Mesendoderm (in vitro differentiated cells): ENCODE data around the gene CHRM5.
A peak's percentile ranks its signal among the peaks of the same experiment; 100 is the strongest.

ENCODE experiments used
- DNase-seq: peaks from one replicate; pipeline ENCODE4 v3.0.0; 2013
- H2AK5ac ChIP-seq: 2 replicates; pipeline ENCODE4 v1.6.1; 2013; ENCODE audit warnings: low read length, inconsistent platforms
- H2BK120ac ChIP-seq: 2 replicates; pipeline ENCODE4 v1.6.1; 2013; ENCODE audit warnings: low read depth, mild to moderate bottlenecking, low read length, moderate library complexity, mixed read lengths
- H2BK15ac ChIP-seq: replicated peaks from 2 replicates; pipeline ENCODE4 v1.6.1; 2013; ENCODE audit warnings: low read depth, mild to moderate bottlenecking, moderate library complexity
- H2BK5ac ChIP-seq: 2 replicates; pipeline ENCODE4 v1.6.1; 2013; ENCODE audit warnings: low read length, inconsistent platforms
- H3K18ac ChIP-seq: 2 replicates; pipeline ENCODE4 v1.6.1; 2013; ENCODE audit warnings: mild to moderate bottlenecking, low read length, mixed read lengths
- H3K23ac ChIP-seq: one replicate; pipeline ENCODE4 v1.6.1; 2013; ENCODE audit warnings: low read length
- H3K27ac ChIP-seq: 2 replicates; pipeline ENCODE4 v1.5.1; 2013; ENCODE audit warnings: low read depth, mild to moderate bottlenecking, inconsistent platforms, low read length, moderate library complexity
- H3K27me3 ChIP-seq: 2 replicates; pipeline ENCODE4 v1.6.1; 2013; ENCODE audit warnings: low read length, control low read depth, mild to moderate bottlenecking, inconsistent platforms; ENCODE audit not compliant: insufficient read depth, poor library complexity
- H3K36me3 ChIP-seq: 2 replicates; pipeline ENCODE4 v1.6.1; 2013; ENCODE audit warnings: low read length, inconsistent platforms; ENCODE audit not compliant: control insufficient read depth, insufficient read depth
- H3K4ac ChIP-seq: one replicate; pipeline ENCODE4 v1.6.1; 2013; ENCODE audit warnings: low read depth, mild to moderate bottlenecking, low read length, moderate library complexity
- H3K4me1 ChIP-seq: 2 replicates; pipeline ENCODE4 v1.6.1; 2013; ENCODE audit warnings: low read depth, low read length, inconsistent platforms; ENCODE audit not compliant: control insufficient read depth
- H3K4me2 ChIP-seq: 2 replicates; pipeline ENCODE4 v1.6.1; 2013; ENCODE audit warnings: low read length
- H3K4me3 ChIP-seq: 2 replicates; pipeline ENCODE4 v1.5.1; 2013; ENCODE audit warnings: mild to moderate bottlenecking, low read length
- H3K56ac ChIP-seq: one replicate; pipeline ENCODE4 v1.6.1; 2013; ENCODE audit warnings: low read length
- H3K79me1 ChIP-seq: 2 replicates; pipeline ENCODE4 v1.6.1; 2013; ENCODE audit warnings: low read length, inconsistent platforms
- H3K79me2 ChIP-seq: 2 replicates; pipeline ENCODE4 v1.6.1; 2013; ENCODE audit warnings: mild to moderate bottlenecking, low read length; ENCODE audit not compliant: control insufficient read depth, insufficient read depth
- H3K9ac ChIP-seq: 2 replicates; pipeline ENCODE4 v1.6.1; 2013; ENCODE audit warnings: low read length, inconsistent platforms
- H4K5ac ChIP-seq: one replicate; pipeline ENCODE4 v1.6.1; 2013; ENCODE audit warnings: low read length
- H4K8ac ChIP-seq: one replicate; pipeline ENCODE4 v1.6.1; 2013; ENCODE audit warnings: low read depth, mild to moderate bottlenecking, control low read depth, low read length, moderate library complexity
- WGBS: extraction: QIAGEN DNeasy Blood & Tissue Kit; methylation state at CpG from one replicate; pipeline ENCODE4 v1.1.7; 2013; ENCODE audit warnings: low lambda C conversion rate, missing lambda C conversion rate; ENCODE audit not compliant: insufficient coverage; ENCODE audit errors: extremely low coverage; 5-methylcytosine and 5-hydroxymethylcytosine counted together

CHRM5 gene

GRCh38 chr15:34054081-34054707 lies 85.9 kb downstream of the CHRM5 start:
- WGBS, result no CpG with 5 or more reads among the region's 3 CpGs
- H3K27me3 ChIP-seq, result no peaks in the 10 kb centered on the region
- no peak for DNase-seq
- no peak overlapping the region for H4K8ac ChIP-seq
- H3K9ac ChIP-seq, result no peak overlapping the region
- H3K36me3 ChIP-seq, result no peaks in the 10 kb centered on the region
- no peak overlapping the region for H2AK5ac ChIP-seq
- no peak overlapping the region for H3K56ac ChIP-seq
- no peak overlapping the region for H3K27ac ChIP-seq
- no peak overlapping the region for H3K4ac ChIP-seq
- no peak overlapping the region for H2BK5ac ChIP-seq
- no peak overlapping the region for H2BK120ac ChIP-seq
- no peaks in the 10 kb centered on the region for H3K79me1 ChIP-seq
- H3K18ac ChIP-seq, result no peak overlapping the region
- no peak overlapping the region for H2BK15ac ChIP-seq
- no peaks in the 10 kb centered on the region for H3K4me1 ChIP-seq
- no peaks in the 10 kb centered on the region for H3K79me2 ChIP-seq
- H3K4me2 ChIP-seq, result no peak overlapping the region
- no peak overlapping the region for H4K5ac ChIP-seq
- no peak overlapping the region for H3K4me3 ChIP-seq
- no peak overlapping the region for H3K23ac ChIP-seq

- H2BK5ac ChIP-seq, result no peak overlapping the region
- no peak overlapping the region for H3K27ac ChIP-seq
- no peak overlapping the region for H3K4me2 ChIP-seq
- no peak overlapping the region for H2BK120ac ChIP-seq
- DNase-seq, result peak; percentile 30
- no peaks in the 10 kb centered on the region for H3K79me2 ChIP-seq
- H4K5ac ChIP-seq, result no peak overlapping the region
- no peak overlapping the region for H2BK15ac ChIP-seq
- H3K4me1 ChIP-seq, result no peaks in the 10 kb centered on the region
- H4K8ac ChIP-seq, result no peak overlapping the region
- no peak overlapping the region for H3K9ac ChIP-seq
- no peak overlapping the region for H3K56ac ChIP-seq
- no peaks in the 10 kb centered on the region for H3K79me1 ChIP-seq
- H3K4me3 ChIP-seq, result no peak overlapping the region
- no peaks in the 10 kb centered on the region for H3K36me3 ChIP-seq
- H2AK5ac ChIP-seq, result no peak overlapping the region
- no peak overlapping the region for H3K23ac ChIP-seq
- no peak overlapping the region for H3K4ac ChIP-seq
- H3K27me3 ChIP-seq, result no peaks in the 10 kb centered on the region
- no peak overlapping the region for H3K18ac ChIP-seq
- no CpG with 5 or more reads among the region's 3 CpGs for WGBS
Measured at GRCh38 chr15:34055868-34056595, 87.7 kb downstream of the CHRM5 start.

GRCh38 chr15:34056911-34057310 lies 88.6 kb downstream of the CHRM5 start:
- H3K4ac ChIP-seq, result no peak overlapping the region
- WGBS, result no CpG with 5 or more reads among the region's 5 CpGs

GRCh38 chr15:34059476-34059875 lies 91.2 kb downstream of the CHRM5 start:
- no peak overlapping the region for H3K27ac ChIP-seq
- no peak overlapping the region for H2AK5ac ChIP-seq
- no CpG with 5 or more reads among the region's 2 CpGs for WGBS
- H3K4me1 ChIP-seq, result no peaks in the 10 kb centered on the region
- no peak overlapping the region for H3K56ac ChIP-seq
- H3K4me2 ChIP-seq, result no peak overlapping the region
- no peak overlapping the region for H2BK5ac ChIP-seq
- no peak overlapping the region for H3K18ac ChIP-seq
- no peak overlapping the region for H4K5ac ChIP-seq
- DNase-seq, result no peak
- no peak overlapping the region for H3K23ac ChIP-seq
- H3K79me1 ChIP-seq, result no peaks in the 10 kb centered on the region
- H3K27me3 ChIP-seq, result no peaks in the 10 kb centered on the region
- no peak overlapping the region for H3K9ac ChIP-seq
- H2BK120ac ChIP-seq, result no peak overlapping the region
- H2BK15ac ChIP-seq, result no peak overlapping the region
- H3K4ac ChIP-seq, result no peak overlapping the region
- H3K79me2 ChIP-seq, result no peaks in the 10 kb centered on the region
- no peak overlapping the region for H4K8ac ChIP-seq
- no peaks in the 10 kb centered on the region for H3K36me3 ChIP-seq
- H3K4me3 ChIP-seq, result no peak overlapping the region

More at GRCh38 chr15:34056911-34057310, 88.6 kb downstream of the CHRM5 start:
- H3K27me3 ChIP-seq, result no peaks in the 10 kb centered on the region
- H3K27ac ChIP-seq, result no peak overlapping the region
- no peak overlapping the region for H3K4me3 ChIP-seq
- H3K9ac ChIP-seq, result no peak overlapping the region
- no peak overlapping the region for H2BK15ac ChIP-seq
- no peak overlapping the region for H3K23ac ChIP-seq
- no peak overlapping the region for H4K8ac ChIP-seq
- no peaks in the 10 kb centered on the region for H3K79me1 ChIP-seq
- no peaks in the 10 kb centered on the region for H3K79me2 ChIP-seq
- H3K4me2 ChIP-seq, result no peak overlapping the region
- H3K36me3 ChIP-seq, result no peaks in the 10 kb centered on the region
- no peak overlapping the region for H2BK120ac ChIP-seq
- no peak overlapping the region for H3K56ac ChIP-seq
- no peak overlapping the region for H3K18ac ChIP-seq
- no peak overlapping the region for H2AK5ac ChIP-seq
- no peaks in the 10 kb centered on the region for H3K4me1 ChIP-seq
- no peak overlapping the region for H4K5ac ChIP-seq
- no peak for DNase-seq
- no peak overlapping the region for H2BK5ac ChIP-seq

- H2BK5ac ChIP-seq, result no peak overlapping the region
- H3K4me1 ChIP-seq, result no peaks in the 10 kb centered on the region
Measured at GRCh38 chr15:34059946-34060345, 91.6 kb downstream of the CHRM5 start.

More at GRCh38 chr15:34059946-34060345, 91.6 kb downstream of the CHRM5 start:
- no peak overlapping the region for H3K18ac ChIP-seq
- H3K79me2 ChIP-seq, result no peaks in the 10 kb centered on the region
- no peak overlapping the region for H3K4me3 ChIP-seq
- H3K27me3 ChIP-seq, result no peaks in the 10 kb centered on the region
- H3K79me1 ChIP-seq, result no peaks in the 10 kb centered on the region
- no peak overlapping the region for H3K27ac ChIP-seq
- no CpG with 5 or more reads among the region's 3 CpGs for WGBS
- no peak overlapping the region for H3K9ac ChIP-seq
- H3K36me3 ChIP-seq, result no peaks in the 10 kb centered on the region
- no peak overlapping the region for H3K56ac ChIP-seq
- no peak overlapping the region for H3K4ac ChIP-seq
- DNase-seq, result no peak
- H4K8ac ChIP-seq, result no peak overlapping the region
- no peak overlapping the region for H3K4me2 ChIP-seq
- H2BK15ac ChIP-seq, result no peak overlapping the region
- H2BK120ac ChIP-seq, result no peak overlapping the region
- H2AK5ac ChIP-seq, result no peak overlapping the region
- no peak overlapping the region for H4K5ac ChIP-seq
- no peak overlapping the region for H3K23ac ChIP-seq
